ENCODE measurements around the gene MAGEA11.
"Not testable (repeated sequence)": the region's sequence is repeated elsewhere in the genome, so short reads cannot be mapped to it uniquely, and the experiment has no call there.

Gene MAGEA11

GRCh38 chrX:149683966-149684730, 27.7 kb upstream of the MAGEA11 start:
- ChIA-PET CTCF (no interaction called here), POLR2A (no interaction called here)
- DNase-seq (ENCODE audit: low read depth, low spot score), result no peak
- TF ChIP-seq, protein P1, sequence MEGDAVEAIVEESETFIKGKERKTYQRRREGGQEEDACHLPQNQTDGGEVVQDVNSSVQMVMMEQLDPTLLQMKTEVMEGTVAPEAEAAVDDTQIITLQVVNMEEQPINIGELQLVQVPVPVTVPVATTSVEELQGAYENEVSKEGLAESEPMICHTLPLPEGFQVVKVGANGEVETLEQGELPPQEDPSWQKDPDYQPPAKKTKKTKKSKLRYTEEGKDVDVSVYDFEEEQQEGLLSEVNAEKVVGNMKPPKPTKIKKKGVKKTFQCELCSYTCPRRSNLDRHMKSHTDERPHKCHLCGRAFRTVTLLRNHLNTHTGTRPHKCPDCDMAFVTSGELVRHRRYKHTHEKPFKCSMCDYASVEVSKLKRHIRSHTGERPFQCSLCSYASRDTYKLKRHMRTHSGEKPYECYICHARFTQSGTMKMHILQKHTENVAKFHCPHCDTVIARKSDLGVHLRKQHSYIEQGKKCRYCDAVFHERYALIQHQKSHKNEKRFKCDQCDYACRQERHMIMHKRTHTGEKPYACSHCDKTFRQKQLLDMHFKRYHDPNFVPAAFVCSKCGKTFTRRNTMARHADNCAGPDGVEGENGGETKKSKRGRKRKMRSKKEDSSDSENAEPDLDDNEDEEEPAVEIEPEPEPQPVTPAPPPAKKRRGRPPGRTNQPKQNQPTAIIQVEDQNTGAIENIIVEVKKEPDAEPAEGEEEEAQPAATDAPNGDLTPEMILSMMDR (IDR thresholded peaks at IDR 0.05; ENCODE audit: insufficient read depth, low read length, missing control alignments), result no peak
- no peak overlapping the region for H3K4me3 ChIP-seq (ENCODE audit: low read depth, low read length)

DNA sequence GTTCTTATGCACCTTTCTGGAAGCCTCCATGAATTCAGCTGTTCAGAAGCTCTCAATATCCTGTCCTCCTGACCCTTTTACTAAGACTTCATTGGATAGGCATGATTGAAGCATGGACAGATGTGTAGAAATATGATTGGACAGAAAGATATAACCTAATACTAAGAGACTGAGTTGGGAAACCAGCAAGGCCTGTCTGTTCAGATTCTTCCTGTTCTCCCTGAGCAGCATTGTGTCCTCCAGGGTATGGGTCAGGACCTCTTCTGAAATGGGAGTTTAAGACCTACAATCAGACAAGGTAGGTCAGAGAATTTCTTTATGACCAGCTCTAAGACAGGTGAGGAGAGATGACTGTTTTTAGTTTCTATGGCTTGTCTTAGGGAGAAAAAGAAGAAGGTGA, 23.9 kb upstream of the MAGEA11 start:
- no peak overlapping the region for H3K4me3 ChIP-seq (ENCODE audit: low read depth, low read length)
- CTCF ChIA-PET, result no interaction called here
- DNase-seq (ENCODE audit: low read depth, low spot score), result no peak
- TF ChIP-seq, protein P1 (IDR thresholded peaks at IDR 0.05; ENCODE audit: insufficient read depth, low read length, missing control alignments), result no peak
- POLR2A ChIA-PET, result no interaction called here

- no peak for DNase-seq (ENCODE audit: low read depth, low spot score)
- POLR2A ChIA-PET, result no interaction called here
- TF ChIP-seq, protein P1 (IDR thresholded peaks at IDR 0.05; ENCODE audit: insufficient read depth, low read length, missing control alignments), result no peak
- H3K4me3 ChIP-seq (ENCODE audit: low read depth, low read length), result no peak overlapping the region
- CTCF ChIA-PET, result no interaction called here
These were observed 23.3 kb upstream of the MAGEA11 start for GRCh38 chrX:149688552-149688951.

DNA sequence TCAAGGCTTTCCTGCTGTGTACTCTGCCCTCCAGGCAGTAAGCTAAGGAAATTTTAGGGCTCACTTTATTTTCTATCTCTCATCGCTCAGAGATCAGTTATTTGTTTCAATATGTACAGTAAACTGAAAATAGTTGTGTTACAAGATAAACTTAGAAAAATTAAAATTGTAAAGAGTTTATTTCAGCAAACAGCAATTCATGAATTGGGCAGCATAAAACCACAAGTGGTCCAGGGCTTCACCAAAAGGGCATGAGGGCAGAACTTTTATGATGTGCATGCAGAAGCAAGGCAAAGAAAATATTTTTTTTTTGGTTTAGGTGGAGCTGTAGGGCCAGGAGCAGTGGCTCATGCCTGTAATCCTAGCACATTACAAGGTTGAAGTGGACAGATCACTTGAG, 20.1 kb upstream of the MAGEA11 start:
- ChIA-PET POLR2A (no interaction called here), CTCF (no interaction called here)

DNA sequence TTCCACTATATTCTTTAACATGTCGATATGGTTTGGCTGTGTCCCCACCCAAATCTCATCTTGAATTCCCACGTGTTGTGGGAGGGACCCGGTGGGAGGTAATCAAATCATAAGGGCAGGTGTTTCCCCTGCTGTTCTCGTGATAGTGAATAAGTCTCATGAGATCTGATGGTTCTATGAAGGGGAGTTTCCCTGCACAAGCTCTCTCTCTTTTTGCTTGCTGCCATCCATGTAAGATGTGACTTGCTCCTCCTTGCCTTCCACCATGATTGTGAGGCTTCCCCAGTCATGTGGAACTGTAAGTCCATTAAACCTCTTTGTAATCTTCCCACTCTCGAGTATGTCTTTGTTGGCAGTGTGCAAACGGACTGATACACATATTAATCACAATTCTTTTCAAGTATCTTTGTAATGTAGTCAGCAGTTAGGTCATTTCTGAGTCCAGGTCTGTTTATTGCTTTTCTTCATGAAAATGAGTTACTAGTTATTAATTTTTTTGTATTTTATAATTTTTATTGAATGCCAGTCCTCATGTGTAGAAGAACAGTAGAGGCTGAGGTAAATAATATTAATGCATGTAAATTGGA, 19.1 kb upstream of the MAGEA11 start:
- POLR2A ChIA-PET, CTCF ChIA-PET: not testable (repeated sequence)

More for the DNA sequence above, 20.1 kb upstream of the MAGEA11 start:
- H3K4me3 ChIP-seq (ENCODE audit: low read depth, low read length), result no peak overlapping the region
- DNase-seq (ENCODE audit: low read depth, low spot score), result no peak
- TF ChIP-seq, protein P1 (IDR thresholded peaks at IDR 0.05; ENCODE audit: insufficient read depth, low read length, missing control alignments), result no peak

GRCh38 chrX:149699761-149700160, 12.1 kb upstream of the MAGEA11 start:
- ChIA-PET CTCF (no interaction called here), POLR2A (no interaction called here)
- no peak overlapping the region for H3K4me3 ChIP-seq (ENCODE audit: low read depth, low read length)
- DNase-seq (ENCODE audit: low read depth, low spot score), result no peak
- TF ChIP-seq, protein P1 (IDR thresholded peaks at IDR 0.05; ENCODE audit: insufficient read depth, low read length, missing control alignments), result no peak

More for the DNA sequence above, 19.1 kb upstream of the MAGEA11 start:
- DNase-seq (ENCODE audit: low read depth, low spot score); H3K4me3 ChIP-seq (ENCODE audit: low read depth, low read length): not testable (repeated sequence)

GRCh38 chrX:149704664-149705063, 7.2 kb upstream of the MAGEA11 start:
- no peak overlapping the region for H3K4me3 ChIP-seq (ENCODE audit: low read depth, low read length)
- ChIA-PET CTCF (no interaction called here), POLR2A (no interaction called here)
- DNase-seq (ENCODE audit: low read depth, low spot score), result no peak
- TF ChIP-seq, protein P1 (IDR thresholded peaks at IDR 0.05; ENCODE audit: insufficient read depth, low read length, missing control alignments), result no peak
